HepG2 (cell line): ENCODE data around the gene HSPA1A. TPM values are rescaled to one million over a fixed set of nuclear protein-coding genes. Genes with fewer than 3 reads are reported as not detected.

Source experiments
- CEBPB ChIP-seq: IDR thresholded peaks from 2 replicates; pipeline ENCODE4 v1.6.1; 2011; ENCODE audit warnings: low read depth, low read length, improper control_type of control experiment, borderline replicate concordance
- CHD2 ChIP-seq: IDR thresholded peaks from 2 replicates; pipeline ENCODE4 v1.6.1; 2011; ENCODE audit warnings: low read depth, low read length, improper control_type of control experiment
- MBNL3 ChIP-seq: fragments of 250-450 bp; sonication (Bioruptor Pico); conservative IDR thresholded peaks from 2 replicates; pipeline ENCODE4 v1.8.0; 2022; ENCODE audit warnings: mild to moderate bottlenecking, inconsistent platforms
- RFXANK ChIP-seq: IDR thresholded peaks from 2 replicates; pipeline ENCODE4 v1.6.1; 2016
- ZFYVE20 ChIP-seq: sonication (generic); formaldehyde crosslinking; IDR thresholded peaks from 2 replicates; pipeline ENCODE4 v1.8.0; 2023; ENCODE audit warnings: low read depth, mild to moderate bottlenecking, moderate library complexity, missing genetic modification reagents, borderline replicate concordance
- ZNF230 ChIP-seq: sonication (generic); formaldehyde crosslinking; IDR thresholded peaks from 2 replicates; pipeline ENCODE4 v1.4.0; 2020; ENCODE audit warnings: mild to moderate bottlenecking, missing genetic modification reagents
- ZNF672 ChIP-seq: sonication (generic); formaldehyde crosslinking; IDR thresholded peaks from 2 replicates; pipeline ENCODE4 v1.8.1; 2022; ENCODE audit warnings: missing genetic modification reagents
- polyA plus RNA-seq, 8 experiments: library from polyadenylated mRNA; depleted of rRNA in 3 of 8; stranded (reverse) in 7 of 8; unstranded in 1 of 8; fragments of >200 nt; fragmentation: Illumina TruSeq in 4 of 8; extraction: Trizol in 4 of 8; gene quantifications; 2 replicates each; pipeline versions ENCODE4 v1.2.1 to v1.2.3, GENCODE V29; 2011 to 2016; ENCODE audit warnings: low read depth in 4 of 8, missing spikeins in 1 of 8, mixed read lengths in 1 of 8; ENCODE audit not compliant: insufficient read depth in 1 of 8
- total RNA-seq, 5 experiments: library from RNA; depleted of rRNA; stranded (reverse); fragments of >200 nt; fragmentation: Illumina TruSeq; extraction: Trizol; gene quantifications; 2 replicates each; pipeline ENCODE4 v1.2.3, GENCODE V29; 2016; ENCODE audit warnings: low read depth in 1 of 5
- TF ChIP-seq, protein P1 (sequence below): sonication (generic); formaldehyde crosslinking; IDR thresholded peaks from 2 replicates; pipeline ENCODE4 v1.5.1; 2020; ENCODE audit warnings: missing genetic modification reagents, mild to moderate bottlenecking, borderline replicate concordance
- TF ChIP-seq, protein P2 (sequence below): sonication (generic); formaldehyde crosslinking; IDR thresholded peaks from 2 replicates; pipeline ENCODE4 v1.5.1; 2020; ENCODE audit warnings: mild to moderate bottlenecking, missing genetic modification reagents, moderate library complexity
- TF ChIP-seq, protein P3 (sequence below): sonication (generic); formaldehyde crosslinking; IDR thresholded peaks from 2 replicates; pipeline ENCODE4 v1.5.0; 2020; ENCODE audit warnings: missing genetic modification reagents, mild to moderate bottlenecking, borderline replicate concordance
- TF ChIP-seq, protein P4 (sequence below): sonication (generic); formaldehyde crosslinking; IDR thresholded peaks from 2 replicates; pipeline ENCODE4 v1.9.0; 2021; ENCODE audit warnings: mild to moderate bottlenecking, missing genetic modification reagents
- TF ChIP-seq, protein P5 (sequence below): sonication (generic); formaldehyde crosslinking; IDR thresholded peaks from 2 replicates; pipeline ENCODE4 v1.9.0; 2021; ENCODE audit warnings: missing genetic modification reagents, borderline replicate concordance

The HSPA1A gene
- total and polyA plus RNA-seq, 2 of the 13 experiments (the other 11 are each of a cell fraction or from before 2014, with no cell fraction given), result 44.5 to 85.0 TPM

DNA sequence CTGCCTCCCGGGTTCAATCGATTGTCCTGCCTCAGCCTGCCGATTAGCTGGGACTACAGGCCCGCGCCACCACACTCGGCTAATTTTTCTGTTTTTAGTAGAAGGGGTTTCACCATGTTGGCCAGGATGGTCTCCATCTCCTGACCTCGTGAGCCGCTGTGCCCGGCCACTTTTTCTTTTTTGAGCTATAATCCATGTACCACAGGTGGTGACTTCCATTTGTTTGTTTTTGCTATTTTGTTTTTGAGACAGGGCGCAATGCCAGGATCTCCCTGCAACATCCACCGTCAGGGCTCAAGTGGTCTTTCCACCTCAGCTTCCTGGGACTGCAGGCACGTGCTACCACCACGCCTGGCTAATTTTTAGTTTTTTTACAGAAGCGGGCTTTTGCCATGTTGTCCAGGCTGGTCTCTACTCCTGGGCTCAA lies 20.7 kb downstream of the HSPA1A start (continued):
- TF ChIP-seq ZFYVE20 (CRISPR knock-in tag), result no peak
- TF ChIP-seq, protein P1, sequence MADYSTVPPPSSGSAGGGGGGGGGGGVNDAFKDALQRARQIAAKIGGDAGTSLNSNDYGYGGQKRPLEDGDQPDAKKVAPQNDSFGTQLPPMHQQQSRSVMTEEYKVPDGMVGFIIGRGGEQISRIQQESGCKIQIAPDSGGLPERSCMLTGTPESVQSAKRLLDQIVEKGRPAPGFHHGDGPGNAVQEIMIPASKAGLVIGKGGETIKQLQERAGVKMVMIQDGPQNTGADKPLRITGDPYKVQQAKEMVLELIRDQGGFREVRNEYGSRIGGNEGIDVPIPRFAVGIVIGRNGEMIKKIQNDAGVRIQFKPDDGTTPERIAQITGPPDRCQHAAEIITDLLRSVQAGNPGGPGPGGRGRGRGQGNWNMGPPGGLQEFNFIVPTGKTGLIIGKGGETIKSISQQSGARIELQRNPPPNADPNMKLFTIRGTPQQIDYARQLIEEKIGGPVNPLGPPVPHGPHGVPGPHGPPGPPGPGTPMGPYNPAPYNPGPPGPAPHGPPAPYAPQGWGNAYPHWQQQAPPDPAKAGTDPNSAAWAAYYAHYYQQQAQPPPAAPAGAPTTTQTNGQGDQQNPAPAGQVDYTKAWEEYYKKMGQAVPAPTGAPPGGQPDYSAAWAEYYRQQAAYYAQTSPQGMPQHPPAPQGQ (CRISPR knock-in tag), result no peak
- no peak for TF ChIP-seq ZNF230 (CRISPR knock-in tag)
- TF ChIP-seq CEBPB, result no peak
- TF ChIP-seq, protein P2, sequence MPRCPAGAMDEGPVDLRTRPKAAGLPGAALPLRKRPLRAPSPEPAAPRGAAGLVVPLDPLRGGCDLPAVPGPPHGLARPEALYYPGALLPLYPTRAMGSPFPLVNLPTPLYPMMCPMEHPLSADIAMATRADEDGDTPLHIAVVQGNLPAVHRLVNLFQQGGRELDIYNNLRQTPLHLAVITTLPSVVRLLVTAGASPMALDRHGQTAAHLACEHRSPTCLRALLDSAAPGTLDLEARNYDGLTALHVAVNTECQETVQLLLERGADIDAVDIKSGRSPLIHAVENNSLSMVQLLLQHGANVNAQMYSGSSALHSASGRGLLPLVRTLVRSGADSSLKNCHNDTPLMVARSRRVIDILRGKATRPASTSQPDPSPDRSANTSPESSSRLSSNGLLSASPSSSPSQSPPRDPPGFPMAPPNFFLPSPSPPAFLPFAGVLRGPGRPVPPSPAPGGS, result no peak
- TF ChIP-seq MBNL3 (CRISPR knock-in tag), result no peak
- TF ChIP-seq, protein P3, sequence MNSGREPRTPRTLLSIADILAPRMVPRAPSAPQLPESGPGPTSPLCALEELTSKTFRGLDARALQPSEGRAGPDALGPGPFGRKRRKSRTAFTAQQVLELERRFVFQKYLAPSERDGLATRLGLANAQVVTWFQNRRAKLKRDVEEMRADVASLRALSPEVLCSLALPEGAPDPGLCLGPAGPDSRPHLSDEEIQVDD, result no peak
- TF ChIP-seq RFXANK (CRISPR knock-in tag), result no peak
- TF ChIP-seq CHD2, result no peak
- TF ChIP-seq, protein P4, sequence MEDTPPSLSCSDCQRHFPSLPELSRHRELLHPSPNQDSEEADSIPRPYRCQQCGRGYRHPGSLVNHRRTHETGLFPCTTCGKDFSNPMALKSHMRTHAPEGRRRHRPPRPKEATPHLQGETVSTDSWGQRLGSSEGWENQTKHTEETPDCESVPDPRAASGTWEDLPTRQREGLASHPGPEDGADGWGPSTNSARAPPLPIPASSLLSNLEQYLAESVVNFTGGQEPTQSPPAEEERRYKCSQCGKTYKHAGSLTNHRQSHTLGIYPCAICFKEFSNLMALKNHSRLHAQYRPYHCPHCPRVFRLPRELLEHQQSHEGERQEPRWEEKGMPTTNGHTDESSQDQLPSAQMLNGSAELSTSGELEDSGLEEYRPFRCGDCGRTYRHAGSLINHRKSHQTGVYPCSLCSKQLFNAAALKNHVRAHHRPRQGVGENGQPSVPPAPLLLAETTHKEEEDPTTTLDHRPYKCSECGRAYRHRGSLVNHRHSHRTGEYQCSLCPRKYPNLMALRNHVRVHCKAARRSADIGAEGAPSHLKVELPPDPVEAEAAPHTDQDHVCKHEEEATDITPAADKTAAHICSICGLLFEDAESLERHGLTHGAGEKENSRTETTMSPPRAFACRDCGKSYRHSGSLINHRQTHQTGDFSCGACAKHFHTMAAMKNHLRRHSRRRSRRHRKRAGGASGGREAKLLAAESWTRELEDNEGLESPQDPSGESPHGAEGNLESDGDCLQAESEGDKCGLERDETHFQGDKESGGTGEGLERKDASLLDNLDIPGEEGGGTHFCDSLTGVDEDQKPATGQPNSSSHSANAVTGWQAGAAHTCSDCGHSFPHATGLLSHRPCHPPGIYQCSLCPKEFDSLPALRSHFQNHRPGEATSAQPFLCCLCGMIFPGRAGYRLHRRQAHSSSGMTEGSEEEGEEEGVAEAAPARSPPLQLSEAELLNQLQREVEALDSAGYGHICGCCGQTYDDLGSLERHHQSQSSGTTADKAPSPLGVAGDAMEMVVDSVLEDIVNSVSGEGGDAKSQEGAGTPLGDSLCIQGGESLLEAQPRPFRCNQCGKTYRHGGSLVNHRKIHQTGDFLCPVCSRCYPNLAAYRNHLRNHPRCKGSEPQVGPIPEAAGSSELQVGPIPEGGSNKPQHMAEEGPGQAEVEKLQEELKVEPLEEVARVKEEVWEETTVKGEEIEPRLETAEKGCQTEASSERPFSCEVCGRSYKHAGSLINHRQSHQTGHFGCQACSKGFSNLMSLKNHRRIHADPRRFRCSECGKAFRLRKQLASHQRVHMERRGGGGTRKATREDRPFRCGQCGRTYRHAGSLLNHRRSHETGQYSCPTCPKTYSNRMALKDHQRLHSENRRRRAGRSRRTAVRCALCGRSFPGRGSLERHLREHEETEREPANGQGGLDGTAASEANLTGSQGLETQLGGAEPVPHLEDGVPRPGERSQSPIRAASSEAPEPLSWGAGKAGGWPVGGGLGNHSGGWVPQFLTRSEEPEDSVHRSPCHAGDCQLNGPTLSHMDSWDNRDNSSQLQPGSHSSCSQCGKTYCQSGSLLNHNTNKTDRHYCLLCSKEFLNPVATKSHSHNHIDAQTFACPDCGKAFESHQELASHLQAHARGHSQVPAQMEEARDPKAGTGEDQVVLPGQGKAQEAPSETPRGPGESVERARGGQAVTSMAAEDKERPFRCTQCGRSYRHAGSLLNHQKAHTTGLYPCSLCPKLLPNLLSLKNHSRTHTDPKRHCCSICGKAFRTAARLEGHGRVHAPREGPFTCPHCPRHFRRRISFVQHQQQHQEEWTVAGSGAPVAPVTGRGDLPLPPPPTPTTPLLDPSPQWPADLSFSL (CRISPR knock-in tag), result no peak
- no peak for TF ChIP-seq ZNF672 (CRISPR knock-in tag)
- TF ChIP-seq, protein P5, sequence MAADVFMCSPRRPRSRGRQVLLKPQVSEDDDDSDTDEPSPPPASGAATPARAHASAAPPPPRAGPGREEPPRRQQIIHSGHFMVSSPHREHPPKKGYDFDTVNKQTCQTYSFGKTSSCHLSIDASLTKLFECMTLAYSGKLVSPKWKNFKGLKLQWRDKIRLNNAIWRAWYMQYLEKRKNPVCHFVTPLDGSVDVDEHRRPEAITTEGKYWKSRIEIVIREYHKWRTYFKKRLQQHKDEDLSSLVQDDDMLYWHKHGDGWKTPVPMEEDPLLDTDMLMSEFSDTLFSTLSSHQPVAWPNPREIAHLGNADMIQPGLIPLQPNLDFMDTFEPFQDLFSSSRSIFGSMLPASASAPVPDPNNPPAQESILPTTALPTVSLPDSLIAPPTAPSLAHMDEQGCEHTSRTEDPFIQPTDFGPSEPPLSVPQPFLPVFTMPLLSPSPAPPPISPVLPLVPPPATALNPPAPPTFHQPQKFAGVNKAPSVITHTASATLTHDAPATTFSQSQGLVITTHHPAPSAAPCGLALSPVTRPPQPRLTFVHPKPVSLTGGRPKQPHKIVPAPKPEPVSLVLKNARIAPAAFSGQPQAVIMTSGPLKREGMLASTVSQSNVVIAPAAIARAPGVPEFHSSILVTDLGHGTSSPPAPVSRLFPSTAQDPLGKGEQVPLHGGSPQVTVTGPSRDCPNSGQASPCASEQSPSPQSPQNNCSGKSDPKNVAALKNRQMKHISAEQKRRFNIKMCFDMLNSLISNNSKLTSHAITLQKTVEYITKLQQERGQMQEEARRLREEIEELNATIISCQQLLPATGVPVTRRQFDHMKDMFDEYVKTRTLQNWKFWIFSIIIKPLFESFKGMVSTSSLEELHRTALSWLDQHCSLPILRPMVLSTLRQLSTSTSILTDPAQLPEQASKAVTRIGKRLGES, result no peak
